Endothelial cell of umbilical vein (primary cell): ENCODE data around the gene GON4L. TPM values are rescaled to one million over a fixed set of nuclear protein-coding genes. Genes with fewer than 3 reads are reported as not detected.

ENCODE experiments used
- BruUV-seq: library from RNA; stranded (reverse); fragments of 400-500 nt; replicated peaks from 2 replicates; lab custom pipeline; 2021; lab: Mats Ljungman, UMichigan
- CTCF ChIA-PET: fragments of 300-600, 350-600 bp; sonication (Branson Sonifier 250); formaldehyde crosslinking; loops from one replicate; lab custom pipeline; 2021; ENCODE audit warnings: antibody characterized with exemption, inconsistent platforms; lab: Charles Lee
- POLR2A ChIA-PET: fragments of 300-600, 350-600 bp; sonication (Branson Sonifier 250); formaldehyde crosslinking; loops from one replicate; lab custom pipeline; 2021; ENCODE audit warnings: antibody characterized with exemption, inconsistent platforms; lab: Charles Lee
- DNase-seq: peaks from one replicate; pipeline ENCODE4 v3.0.0-alpha.2; 2011; ENCODE audit warnings: low read depth, low spot score
- FAIRE-seq: peaks from 2 replicates; lab custom pipeline; 2011; peaks lifted over from hg19 to GRCh38; lab: Jason Lieb, UNC
- H2AFZ ChIP-seq: 2 replicates; pipeline ENCODE4 v1.6.0; 2012; ENCODE audit warnings: low read depth, low read length, control low read depth, inconsistent platforms
- H3K27ac ChIP-seq: 2 replicates; pipeline ENCODE4 v1.5.1; 2011; ENCODE audit warnings: low read depth, mild to moderate bottlenecking, control low read depth, low read length, moderate library complexity; ENCODE audit not compliant: insufficient read depth
- H3K27me3 ChIP-seq, 2 experiments: 2 replicates each; pipeline versions ENCODE4 v1.6.0 to v1.6.1; 2011; ENCODE audit warnings: low read length in 2 of 2, mixed read lengths in 1 of 2; ENCODE audit not compliant: control insufficient read depth in 2 of 2, insufficient read depth in 2 of 2
- H3K36me3 ChIP-seq, 2 experiments: 2 replicates in 1 of 2; 3 replicates in 1 of 2; pipeline ENCODE4 v1.5.1; 2011; ENCODE audit warnings: low read length in 2 of 2, mild to moderate bottlenecking in 1 of 2, moderate library complexity in 1 of 2; ENCODE audit not compliant: control insufficient read depth in 2 of 2, insufficient read depth in 2 of 2; ENCODE audit errors: extremely low read depth in 1 of 2
- H3K4me1 ChIP-seq: 3 replicates; pipeline ENCODE4 v1.5.1; 2011; ENCODE audit warnings: mild to moderate bottlenecking, low read length; ENCODE audit not compliant: control insufficient read depth, insufficient read depth; ENCODE audit errors: extremely low read depth
- H3K4me2 ChIP-seq: 2 replicates; pipeline ENCODE4 v1.6.1; 2011; ENCODE audit warnings: low read length, control low read depth, mixed read lengths; ENCODE audit not compliant: insufficient read depth
- H3K4me3 ChIP-seq, 3 experiments: fragments of 200-600 bp in 1 of 3; sonication (generic), shearing (Covaris generic) in 1 of 3; replicated peaks in 1 of 3; 2 replicates each; pipeline ENCODE4 v1.5.1; 2011 to 2016; ENCODE audit warnings: control low read depth in 3 of 3, low read length in 3 of 3, mild to moderate bottlenecking in 2 of 3, inconsistent platforms in 1 of 3, low read depth in 1 of 3, moderate library complexity in 1 of 3; ENCODE audit not compliant: insufficient read depth in 1 of 3
- H3K79me2 ChIP-seq: 2 replicates; pipeline ENCODE4 v1.6.0; 2012; ENCODE audit warnings: low read length, inconsistent platforms; ENCODE audit not compliant: control insufficient read depth, insufficient read depth
- H3K9ac ChIP-seq: replicated peaks from 2 replicates; pipeline ENCODE3; 2011; ENCODE audit warnings: low read length, control low read depth; ENCODE audit not compliant: insufficient read depth; ENCODE audit errors: extremely low read depth
- H3K9me1 ChIP-seq: replicated peaks from 3 replicates; pipeline ENCODE4 v1.6.0; 2011; ENCODE audit warnings: mild to moderate bottlenecking, low read length; ENCODE audit not compliant: control insufficient read depth, insufficient read depth; ENCODE audit errors: extremely low read depth
- H3K9me3 ChIP-seq: replicated peaks from 2 replicates; pipeline ENCODE4 v1.5.1; 2012; ENCODE audit warnings: low read length, inconsistent platforms; ENCODE audit not compliant: control insufficient read depth, insufficient read depth
- H4K20me1 ChIP-seq: replicated peaks from 2 replicates; pipeline ENCODE3; 2011; ENCODE audit warnings: mild to moderate bottlenecking, low read length; ENCODE audit not compliant: control insufficient read depth, insufficient read depth; ENCODE audit errors: extremely low read depth
- EZH2 ChIP-seq: IDR thresholded peaks from 2 replicates; pipeline ENCODE4 v1.6.1; 2012; ENCODE audit warnings: borderline replicate concordance, low read depth, mild to moderate bottlenecking, moderate library complexity, low read length, inconsistent platforms; ENCODE audit not compliant: severe bottlenecking
- FOS ChIP-seq: IDR thresholded peaks from 2 replicates; pipeline ENCODE4 v1.6.1; 2011; ENCODE audit warnings: mild to moderate bottlenecking, low read length, moderate library complexity, borderline replicate concordance; ENCODE audit not compliant: insufficient read depth
- GATA2 ChIP-seq: IDR thresholded peaks from 2 replicates; pipeline ENCODE4 v1.7.0; 2011; ENCODE audit warnings: low read depth, mild to moderate bottlenecking, moderate library complexity, mixed read lengths, low read length; ENCODE audit not compliant: insufficient read length, insufficient read depth
- JUN ChIP-seq: IDR thresholded peaks from 2 replicates; pipeline ENCODE4 v1.6.1; 2011; ENCODE audit warnings: borderline replicate concordance, low read depth; ENCODE audit not compliant: insufficient read length, insufficient read depth
- MYC ChIP-seq: IDR thresholded peaks from one replicate; pipeline ENCODE4 v1.6.1; 2011; ENCODE audit warnings: mild to moderate bottlenecking, low read depth, low read length
- POLR2A ChIP-seq: IDR thresholded peaks from 2 replicates; pipeline ENCODE4 v1.6.1; 2012; ENCODE audit warnings: low read depth, mild to moderate bottlenecking, control low read depth, low read length
- POLR2AphosphoS5 ChIP-seq: IDR thresholded peaks from 2 replicates; pipeline ENCODE4 v1.6.1; 2012; ENCODE audit warnings: low read depth, mild to moderate bottlenecking, control low read depth, low read length, moderate library complexity; ENCODE audit not compliant: insufficient read depth
- dilution Hi-C: fragments of 300-500 bp; cut with MboI; formaldehyde crosslinking; loops from one replicate; pipeline ENCODE4 v1.15.0; 2019; ENCODE audit warnings: low sequenced_read_pairs; ENCODE audit not compliant: extremely low pct_ligation_motif_present
- intact Hi-C: fragments of 100-400 bp; cut with micrococcal nuclease; formaldehyde crosslinking; loops from one replicate; pipeline ENCODE4 v1.10.0; 2022
- polyA plus RNA-seq, 4 experiments: library from polyadenylated mRNA; depleted of rRNA in 3 of 4; stranded (reverse) in 3 of 4; unstranded in 1 of 4; fragments of >200 nt; gene quantifications; 2 replicates each; pipeline versions ENCODE4 v1.2.1 to v1.2.3, GENCODE V29; 2011 to 2012; ENCODE audit warnings: missing spikeins in 1 of 4
- total RNA-seq: library from RNA; stranded (reverse); gene quantifications from 2 replicates; pipeline ENCODE4 v1.2.3, GENCODE V29; 2021
- TF ChIP-seq, protein P1 (sequence below): IDR thresholded peaks from 2 replicates; pipeline ENCODE4 v1.6.1; 2011; ENCODE audit not compliant: insufficient read depth, insufficient read length
- TF ChIP-seq, protein P2 (sequence below), 2 donors: IDR thresholded peaks; 1 replicate in 1 of 2; 2 replicates in 1 of 2; pipeline ENCODE4 v1.5.1; 2011; ENCODE audit warnings: low read length in 2 of 2, mild to moderate bottlenecking in 2 of 2, moderate library complexity in 2 of 2, control low read depth in 1 of 2, inconsistent platforms in 1 of 2, low read depth in 1 of 2; ENCODE audit not compliant: insufficient read depth in 1 of 2; ENCODE audit errors: extremely low read depth in 1 of 2

Gene GON4L
- total and polyA plus RNA-seq, 2 donors (not counting 3 experiments of a cell fraction or from before 2014, with no cell fraction given) = 30.5 to 58.7 TPM

DNA sequence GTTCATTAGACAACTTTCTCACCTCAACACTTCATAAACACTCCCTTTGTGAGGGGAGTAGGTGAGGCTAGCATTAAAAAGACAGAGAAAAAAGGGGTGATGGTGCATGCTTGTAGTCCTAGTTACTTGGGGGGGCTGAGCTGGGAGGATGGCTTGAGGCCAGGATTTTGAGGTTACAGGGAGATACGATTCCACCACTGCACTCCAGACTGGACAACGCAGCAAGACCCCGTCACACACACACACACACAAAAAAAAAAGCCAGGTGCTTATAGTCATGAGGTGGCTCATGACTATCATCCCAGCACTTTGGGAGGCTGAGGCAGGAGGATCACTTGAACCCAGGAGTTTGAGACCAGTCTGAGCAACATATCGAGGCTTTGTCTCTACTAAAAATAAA is 29.6 kb downstream of the GON4L start:
- H3K9ac ChIP-seq = no peak overlapping the region
- no peak overlapping the region for H3K27ac ChIP-seq
- intact Hi-C loops (no loop called here), dilution Hi-C loops (no loop called here)
- no peak for TF ChIP-seq POLR2A
- no peak for TF ChIP-seq JUN
- TF ChIP-seq, protein P1, sequence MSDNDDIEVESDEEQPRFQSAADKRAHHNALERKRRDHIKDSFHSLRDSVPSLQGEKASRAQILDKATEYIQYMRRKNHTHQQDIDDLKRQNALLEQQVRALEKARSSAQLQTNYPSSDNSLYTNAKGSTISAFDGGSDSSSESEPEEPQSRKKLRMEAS = no peak
- no peak for TF ChIP-seq FOS
- TF ChIP-seq POLR2AphosphoS5 = no peak
- TF ChIP-seq GATA2 = no peak
- TF ChIP-seq MYC = no peak
- no peak for TF ChIP-seq EZH2
- TF ChIP-seq, protein P2, sequence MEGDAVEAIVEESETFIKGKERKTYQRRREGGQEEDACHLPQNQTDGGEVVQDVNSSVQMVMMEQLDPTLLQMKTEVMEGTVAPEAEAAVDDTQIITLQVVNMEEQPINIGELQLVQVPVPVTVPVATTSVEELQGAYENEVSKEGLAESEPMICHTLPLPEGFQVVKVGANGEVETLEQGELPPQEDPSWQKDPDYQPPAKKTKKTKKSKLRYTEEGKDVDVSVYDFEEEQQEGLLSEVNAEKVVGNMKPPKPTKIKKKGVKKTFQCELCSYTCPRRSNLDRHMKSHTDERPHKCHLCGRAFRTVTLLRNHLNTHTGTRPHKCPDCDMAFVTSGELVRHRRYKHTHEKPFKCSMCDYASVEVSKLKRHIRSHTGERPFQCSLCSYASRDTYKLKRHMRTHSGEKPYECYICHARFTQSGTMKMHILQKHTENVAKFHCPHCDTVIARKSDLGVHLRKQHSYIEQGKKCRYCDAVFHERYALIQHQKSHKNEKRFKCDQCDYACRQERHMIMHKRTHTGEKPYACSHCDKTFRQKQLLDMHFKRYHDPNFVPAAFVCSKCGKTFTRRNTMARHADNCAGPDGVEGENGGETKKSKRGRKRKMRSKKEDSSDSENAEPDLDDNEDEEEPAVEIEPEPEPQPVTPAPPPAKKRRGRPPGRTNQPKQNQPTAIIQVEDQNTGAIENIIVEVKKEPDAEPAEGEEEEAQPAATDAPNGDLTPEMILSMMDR (IDR thresholded peaks at IDR 0.05; ENCODE audit: extremely low read depth in 1 of 2, insufficient read depth in 1 of 2, low read depth in 1 of 2, low read length in 2 of 2) = no peak
- no peak for FAIRE-seq
- no peak overlapping the region for H3K4me3 ChIP-seq
- no TSS peak for BruUV-seq
- H3K27me3 ChIP-seq = no peaks in the 10 kb centered on the region
- no peak overlapping the region for H3K4me2 ChIP-seq
- ChIA-PET POLR2A (no interaction called here), CTCF (interaction anchor here (2.0 kb wide), 1 partner anchor 11 kb away, joined by 5 read pairs; no protein-coding TSS in a partner anchor)
- H3K4me1 ChIP-seq = no peaks in the 10 kb centered on the region
- H3K9me1 ChIP-seq = no peaks in the 10 kb centered on the region
- H3K9me3 ChIP-seq = no peaks in the 10 kb centered on the region
- H3K79me2 ChIP-seq = no peaks in the 10 kb centered on the region
- H3K36me3 ChIP-seq = peaks cover 6 to 8% of the 10 kb centered on the region in 2 experiments
- H4K20me1 ChIP-seq = no peaks in the 10 kb centered on the region
- DNase-seq = no peak
- no peak overlapping the region for H2AFZ ChIP-seq
